SK-N-MC (cell line): Measurements from ENCODE around the gene SLAIN1.
"Not testable (repeated sequence)": the region's sequence is repeated elsewhere in the genome, so short reads cannot be mapped to it uniquely, and the experiment has no call there.

Source experiments
- DNase-seq: peaks from one replicate; pipeline ENCODE4 v3.0.0-alpha.2; 2011; ENCODE audit warnings: low read depth, low spot score
- H3K27ac ChIP-seq: fragments of 200-600 bp; sonication (generic); 2 replicates; pipeline ENCODE4 v1.5.1; 2016; ENCODE audit warnings: mixed run types
- H3K36me3 ChIP-seq: fragments of 200-600 bp; sonication (generic); 2 replicates; pipeline ENCODE4 v1.6.1; 2017; ENCODE audit warnings: antibody characterized with exemption, low read length, mixed read lengths; ENCODE audit not compliant: insufficient read depth
- H3K4me3 ChIP-seq: fragments of 200-600 bp; sonication (generic); 2 replicates; pipeline ENCODE4 v1.5.1; 2016
- H3K9ac ChIP-seq: fragments of 200-600 bp; sonication (generic); 2 replicates; pipeline ENCODE4 v1.8.0; 2017; ENCODE audit warnings: mixed run types, mixed read lengths; ENCODE audit not compliant: insufficient read length
- H3K9me3 ChIP-seq: fragments of 200-600 bp; sonication (generic); 2 replicates; pipeline ENCODE4 v1.6.1; 2017; ENCODE audit warnings: low read depth, mild to moderate bottlenecking, antibody characterized with exemption, low read length, moderate library complexity, mixed read lengths
- EZH2 ChIP-seq: fragments of 200-600 bp; sonication (generic); IDR thresholded peaks from one replicate; pipeline ENCODE4 v1.6.1; 2017; ENCODE audit warnings: antibody characterized with exemption
- FOXP2 ChIP-seq: optimal IDR thresholded peaks from 2 replicates; pipeline ENCODE3; 2011; ENCODE audit warnings: mild to moderate bottlenecking, moderate library complexity; ENCODE audit not compliant: insufficient read depth; ENCODE audit errors: extremely low read length, control extremely low read depth
- POLR2AphosphoS5 ChIP-seq: IDR thresholded peaks from 2 replicates; pipeline ENCODE4 v1.6.1; 2012; ENCODE audit warnings: mild to moderate bottlenecking, low read depth, low read length, borderline replicate concordance

Gene SLAIN1

GRCh38 chr13:77697217-77698103 lies at the start of gene SLAIN1:
Gene SLAIN1 (plus strand): TSS chr13:77697687. CDS start chr13:77697914, 227 bp downstream.
- no peak for DNase-seq
- Histone ChIP-seq H3K36me3 (peaks cover 15% of the 10 kb centered on the region), H3K9me3 (no peaks in the 10 kb centered on the region), H3K27ac (peak within 1 kb of the TSS; percentile 5; the same call in 1 of the 2 replicates), H3K9ac (peak within 1 kb of the TSS; percentile 71), H3K4me3 (peak within 1 kb of the TSS; percentile 98)
- TF ChIP-seq EZH2 = no peak
- TF ChIP-seq POLR2AphosphoS5 = peak; percentile 48; the same call in 1 of the 2 replicates
- TF ChIP-seq FOXP2 = no peak

- Histone ChIP-seq H3K9ac (no peak overlapping the region), H3K27ac (no peak overlapping the region), H3K9me3 (no peaks in the 10 kb centered on the region), H3K36me3 (no peaks in the 10 kb centered on the region), H3K4me3 (no peak overlapping the region)
- no peak for TF ChIP-seq EZH2
- TF ChIP-seq FOXP2 = no peak
- TF ChIP-seq POLR2AphosphoS5 = no peak
- no peak for DNase-seq
These were observed 47.1 kb upstream of the SLAIN1 start for GRCh38 chr13:77650409-77650808.

- Histone ChIP-seq H3K36me3 (no peaks in the 10 kb centered on the region), H3K4me3 (no peak overlapping the region), H3K27ac (no peak overlapping the region), H3K9ac (no peak overlapping the region), H3K9me3 (peaks cover 4% of the 10 kb centered on the region)
- TF ChIP-seq POLR2AphosphoS5 (no peak), EZH2 (no peak), FOXP2 (no peak)
- no peak for DNase-seq
These were observed 44.2 kb upstream of the SLAIN1 start for GRCh38 chr13:77653301-77653700.

- H3K36me3 ChIP-seq, H3K4me3 ChIP-seq, H3K9me3 ChIP-seq, H3K27ac ChIP-seq, H3K9ac ChIP-seq, DNase-seq: not testable (repeated sequence)
These were observed 37.5 kb upstream of the SLAIN1 start for GRCh38 chr13:77660016-77660415.

GRCh38 chr13:77660841-77661250 lies 36.6 kb upstream of the SLAIN1 start:
- Histone ChIP-seq H3K27ac (no peak overlapping the region), H3K9me3 (peaks cover 3% of the 10 kb centered on the region), H3K9ac (no peak overlapping the region), H3K36me3 (no peaks in the 10 kb centered on the region), H3K4me3 (no peak overlapping the region)
- TF ChIP-seq POLR2AphosphoS5 = no peak
- no peak for TF ChIP-seq FOXP2
- no peak for DNase-seq

GRCh38 chr13:77662301-77662700 lies 35.2 kb upstream of the SLAIN1 start:
- H3K36me3 ChIP-seq, H3K9me3 ChIP-seq, DNase-seq, H3K4me3 ChIP-seq, H3K27ac ChIP-seq, H3K9ac ChIP-seq: not testable (repeated sequence)

- H3K27ac ChIP-seq, DNase-seq, H3K36me3 ChIP-seq, H3K9me3 ChIP-seq, H3K9ac ChIP-seq, H3K4me3 ChIP-seq: not testable (repeated sequence)
These were observed 34.7 kb upstream of the SLAIN1 start for GRCh38 chr13:77662831-77663230.

- TF ChIP-seq EZH2 (no peak), FOXP2 (no peak), POLR2AphosphoS5 (no peak)
- H3K27ac ChIP-seq = no peak overlapping the region
These were observed 22.6 kb upstream of the SLAIN1 start for GRCh38 chr13:77674852-77675251.

GRCh38 chr13:77678691-77679235 lies 18.7 kb upstream of the SLAIN1 start:
- H3K27ac ChIP-seq = no peak overlapping the region
- DNase-seq = no peak
- no peaks in the 10 kb centered on the region for H3K9me3 ChIP-seq
- H3K36me3 ChIP-seq = no peaks in the 10 kb centered on the region
- H3K9ac ChIP-seq = no peak overlapping the region
- TF ChIP-seq POLR2AphosphoS5 (no peak), EZH2 (no peak), FOXP2 (no peak)
- no peak overlapping the region for H3K4me3 ChIP-seq

More at GRCh38 chr13:77674852-77675251, 22.6 kb upstream of the SLAIN1 start:
- Histone ChIP-seq H3K9me3 (no peaks in the 10 kb centered on the region), H3K9ac (no peak overlapping the region), H3K4me3 (no peak overlapping the region), H3K36me3 (no peaks in the 10 kb centered on the region)
- no peak for DNase-seq
